K562 (cell line): ENCODE data around the gene SYT8. TPM values are rescaled to one million over a fixed set of nuclear protein-coding genes. Genes with fewer than 3 reads are reported as not detected.

ENCODE experiments used
- BRF2 ChIP-seq: IDR thresholded peaks from 3 replicates; pipeline ENCODE4 v1.6.1; 2011; ENCODE audit warnings: borderline replicate concordance, mild to moderate bottlenecking; ENCODE audit not compliant: insufficient read length, insufficient read depth
- CEBPZ ChIP-seq: fragments of 150-350 bp; IDR thresholded peaks from 2 replicates; pipeline ENCODE4 v1.6.1; 2014; ENCODE audit warnings: low read depth, mild to moderate bottlenecking, low read length, borderline replicate concordance
- E2F4 ChIP-seq: sonication (generic); formaldehyde crosslinking; IDR thresholded peaks from 2 replicates; pipeline ENCODE4 v1.8.0; 2022; ENCODE audit warnings: mild to moderate bottlenecking, low read depth, missing genetic modification reagents
- GATAD2A ChIP-seq: fragments of 450-650 bp; IDR thresholded peaks from 2 replicates; pipeline ENCODE4 v1.6.1; 2017
- MLLT1 ChIP-seq, 2 experiments: fragments of 450-650 bp; IDR thresholded peaks; 2 replicates each; pipeline ENCODE4 v1.6.1; 2016
- MTA1 ChIP-seq: fragments of 450-650 bp; IDR thresholded peaks from 2 replicates; pipeline ENCODE4 v1.6.1; 2017; ENCODE audit warnings: borderline replicate concordance
- TSHZ1 ChIP-seq: fragments of 250-450 bp; sonication (Bioruptor Pico); IDR thresholded peaks from 2 replicates; pipeline ENCODE4 v1.4.0; 2020; ENCODE audit warnings: mild to moderate bottlenecking, moderate library complexity
- U2AF2 ChIP-seq: fragments of 200-400 bp; formaldehyde crosslinking; optimal IDR thresholded peaks from 2 replicates; pipeline ENCODE3; 2017; ENCODE audit warnings: low read depth, mild to moderate bottlenecking, low read length
- YY1 ChIP-seq, 3 experiments: IDR thresholded peaks; 2 replicates each; pipeline ENCODE4 v1.6.1; 2011; ENCODE audit warnings: low read length in 2 of 3, mild to moderate bottlenecking in 2 of 3, moderate library complexity in 2 of 3, borderline replicate concordance in 1 of 3, control low read depth in 1 of 3, low read depth in 1 of 3; ENCODE audit not compliant: insufficient read depth in 3 of 3, insufficient replicate concordance in 2 of 3, control insufficient read depth in 1 of 3, insufficient read length in 1 of 3; ENCODE audit errors: extremely low read depth in 1 of 3
- ZNF232 ChIP-seq: sonication (generic); formaldehyde crosslinking; IDR thresholded peaks from 2 replicates; pipeline ENCODE4 v1.8.0; 2022; ENCODE audit warnings: mild to moderate bottlenecking, missing genetic modification reagents
- ZNF347 ChIP-seq: fragments of 450-650 bp; formaldehyde crosslinking; IDR thresholded peaks from 2 replicates; pipeline ENCODE4 v1.4.0; 2020; ENCODE audit warnings: low read depth, mild to moderate bottlenecking, moderate library complexity
- polyA plus RNA-seq, 8 experiments: library from polyadenylated mRNA; depleted of rRNA in 4 of 8; stranded (reverse) in 5 of 8; unstranded in 3 of 8; fragments of >200 nt; fragmentation: Nextera tagmentation in 2 of 8; fragmentation: Illumina TruSeq in 1 of 8; extraction: Ambion mirVana in 2 of 8; extraction: Trizol in 1 of 8; gene quantifications; 2 replicates each; pipeline versions ENCODE4 v1.2.1 to v1.2.3, GENCODE V29; 2011 to 2014; ENCODE audit warnings: inconsistent platforms in 1 of 8, missing spikeins in 1 of 8
- total RNA-seq, 7 experiments: library from RNA; depleted of rRNA in 6 of 7; stranded (reverse); fragments of >200 nt in 6 of 7; fragmentation: Illumina TruSeq in 2 of 7; extraction: Trizol in 2 of 7; gene quantifications; 2 replicates each; pipeline versions ENCODE4 v1.2.1 to v1.2.3, GENCODE V29; 2011 to 2021; ENCODE audit warnings: low replicate concordance in 1 of 7

SYT8 gene
- total and polyA plus RNA-seq, 9 of the 15 experiments (the other 6 are each of a cell fraction or from before 2014, with no cell fraction given): not detected

GRCh38 chr11:1880746-1881441, 46.1 kb downstream of the SYT8 start (continued):
- no peak for TF ChIP-seq TSHZ1
- no peak for TF ChIP-seq U2AF2
- no peak for TF ChIP-seq YY1 (IDR thresholded peaks at IDR 0.05; ENCODE audit: borderline replicate concordance in 1 of 3, control insufficient read depth in 1 of 3, extremely low read depth in 1 of 3, insufficient read depth in 3 of 3, insufficient read length in 1 of 3, insufficient replicate concordance in 2 of 3, low read depth in 1 of 3, low read length in 2 of 3)
- TF ChIP-seq MTA1: no peak
- TF ChIP-seq BRF2: no peak
- no peak for TF ChIP-seq ZNF347 (CRISPR knock-in tag)
- no peak for TF ChIP-seq MLLT1 (IDR thresholded peaks at IDR 0.05)
- TF ChIP-seq CEBPZ: no peak
- no peak for TF ChIP-seq ZNF232
- no peak for TF ChIP-seq GATAD2A
- TF ChIP-seq E2F4: no peak
